K562 (cell line): ENCODE measurements around the gene ZKSCAN5. TPM values are rescaled to one million over a fixed set of nuclear protein-coding genes. Genes with fewer than 3 reads are reported as not detected.
A peak's percentile ranks its signal among the peaks of the same experiment; 100 is the strongest.

ENCODE experiments used
- ETV1 ChIP-seq: fragments of 450-650 bp; conservative IDR thresholded peaks from 2 replicates; pipeline ENCODE4 v1.6.1; 2016; ENCODE audit warnings: missing genetic modification characterization, control low read depth, low read depth, missing compliant biosample characterization
- KDM1A ChIP-seq, 2 experiments: fragments of 450-650 bp; IDR thresholded peaks; 2 replicates each; pipeline ENCODE4 v1.6.1; 2016; ENCODE audit warnings: mild to moderate bottlenecking in 2 of 2
- NRF1 ChIP-seq, 2 experiments: fragments of 450-650 bp; IDR thresholded peaks in 1 of 2; conservative IDR thresholded peaks in 1 of 2; 2 replicates each; pipeline ENCODE4 v1.6.1; 2014; ENCODE audit warnings: mild to moderate bottlenecking in 2 of 2
- POLR3A ChIP-seq: IDR thresholded peaks from 2 replicates; pipeline ENCODE4 v1.6.1; 2011; ENCODE audit warnings: borderline replicate concordance, mild to moderate bottlenecking, moderate library complexity; ENCODE audit not compliant: insufficient read length, insufficient read depth; ENCODE audit errors: extremely low read depth
- POLR3G ChIP-seq: IDR thresholded peaks from 2 replicates; pipeline ENCODE4 v1.6.1; 2011; ENCODE audit not compliant: insufficient read length, insufficient replicate concordance; ENCODE audit errors: extremely low read depth
- RBM25 ChIP-seq: fragments of 200-400 bp; formaldehyde crosslinking; IDR thresholded peaks from 2 replicates; pipeline ENCODE4 v1.6.1; 2018; ENCODE audit warnings: low read length, low read depth, moderate library complexity; ENCODE audit not compliant: severe bottlenecking
- SLC30A9 ChIP-seq: fragments of 250-450 bp; sonication (Bioruptor Pico); IDR thresholded peaks from 2 replicates; pipeline ENCODE4 v1.8.0; 2022; ENCODE audit warnings: mild to moderate bottlenecking, moderate library complexity
- TFAM ChIP-seq: fragments of 250-450 bp; sonication (Bioruptor Pico); conservative IDR thresholded peaks from 2 replicates; pipeline ENCODE4 v1.5.0; 2021; ENCODE audit warnings: mild to moderate bottlenecking, moderate library complexity
- TRIM24 ChIP-seq, 2 experiments: fragments of 450-650 bp; IDR thresholded peaks; 2 replicates each; pipeline ENCODE4 v1.6.1; 2016
- U2AF1 ChIP-seq: fragments of 200-400 bp; formaldehyde crosslinking; optimal IDR thresholded peaks from 2 replicates; pipeline ENCODE3; 2017; ENCODE audit warnings: mild to moderate bottlenecking, low read depth, low read length, moderate library complexity
- ZNF274 ChIP-seq: IDR thresholded peaks from 2 replicates; pipeline ENCODE4 v1.6.1; 2011; ENCODE audit warnings: low read depth, mild to moderate bottlenecking, low read length, moderate library complexity, borderline replicate concordance
- ZNF586 ChIP-seq: fragments of 450-650 bp; formaldehyde crosslinking; conservative IDR thresholded peaks from 2 replicates; pipeline ENCODE4 v1.4.0; 2020; ENCODE audit warnings: mild to moderate bottlenecking, moderate library complexity
- ZNF764 ChIP-seq: fragments of 250-450 bp; sonication (Bioruptor Pico); IDR thresholded peaks from 2 replicates; pipeline ENCODE4 v1.4.0; 2020; ENCODE audit warnings: low read depth, mild to moderate bottlenecking, moderate library complexity
- ZNF830 ChIP-seq: fragments of 250-450 bp; sonication (Bioruptor Pico); IDR thresholded peaks from 2 replicates; pipeline ENCODE4 v1.5.0; 2021; ENCODE audit warnings: mild to moderate bottlenecking
- polyA plus RNA-seq, 8 experiments: library from polyadenylated mRNA; depleted of rRNA in 4 of 8; stranded (reverse) in 5 of 8; unstranded in 3 of 8; fragments of >200 nt; fragmentation: Nextera tagmentation in 2 of 8; fragmentation: Illumina TruSeq in 1 of 8; extraction: Ambion mirVana in 2 of 8; extraction: Trizol in 1 of 8; gene quantifications; 2 replicates each; pipeline versions ENCODE4 v1.2.1 to v1.2.3, GENCODE V29; 2011 to 2014; ENCODE audit warnings: inconsistent platforms in 1 of 8, missing spikeins in 1 of 8
- total RNA-seq, 7 experiments: library from RNA; depleted of rRNA in 6 of 7; stranded (reverse); fragments of >200 nt in 6 of 7; fragmentation: Illumina TruSeq in 2 of 7; extraction: Trizol in 2 of 7; gene quantifications; 2 replicates each; pipeline versions ENCODE4 v1.2.1 to v1.2.3, GENCODE V29; 2011 to 2021; ENCODE audit warnings: low replicate concordance in 1 of 7
- TF ChIP-seq, protein P1 (sequence below): fragments of 250-450 bp; sonication (Bioruptor Pico); IDR thresholded peaks from 2 replicates; pipeline ENCODE4 v1.8.0; 2021; ENCODE audit warnings: moderate library complexity, mild to moderate bottlenecking, inconsistent platforms
- TF ChIP-seq, protein P2 (sequence below): fragments of 250-450 bp; sonication (Bioruptor Pico); IDR thresholded peaks from 2 replicates; pipeline ENCODE4 v1.5.0; 2020; ENCODE audit warnings: mild to moderate bottlenecking, borderline replicate concordance
- TF ChIP-seq, protein P3 (sequence below): fragments of 450-650 bp; formaldehyde crosslinking; IDR thresholded peaks from 2 replicates; pipeline ENCODE4 v1.4.0; 2022; ENCODE audit warnings: mild to moderate bottlenecking, moderate library complexity
- TF ChIP-seq, protein P4 (sequence below): fragments of 250-450 bp; sonication (Bioruptor Pico); IDR thresholded peaks from 2 replicates; pipeline ENCODE4 v1.8.0; 2021; ENCODE audit warnings: moderate library complexity, mild to moderate bottlenecking, inconsistent platforms
- TF ChIP-seq, protein P5 (sequence below): fragments of 250-450 bp; sonication (Bioruptor Pico); IDR thresholded peaks from 2 replicates; pipeline ENCODE4 v1.4.0; 2020; ENCODE audit warnings: mild to moderate bottlenecking, moderate library complexity

The ZKSCAN5 gene
- total and polyA plus RNA-seq, 9 of the 15 experiments (the other 6 are each of a cell fraction or from before 2014, with no cell fraction given), result 4.2 to 19.0 (median 15.0) TPM

DNA sequence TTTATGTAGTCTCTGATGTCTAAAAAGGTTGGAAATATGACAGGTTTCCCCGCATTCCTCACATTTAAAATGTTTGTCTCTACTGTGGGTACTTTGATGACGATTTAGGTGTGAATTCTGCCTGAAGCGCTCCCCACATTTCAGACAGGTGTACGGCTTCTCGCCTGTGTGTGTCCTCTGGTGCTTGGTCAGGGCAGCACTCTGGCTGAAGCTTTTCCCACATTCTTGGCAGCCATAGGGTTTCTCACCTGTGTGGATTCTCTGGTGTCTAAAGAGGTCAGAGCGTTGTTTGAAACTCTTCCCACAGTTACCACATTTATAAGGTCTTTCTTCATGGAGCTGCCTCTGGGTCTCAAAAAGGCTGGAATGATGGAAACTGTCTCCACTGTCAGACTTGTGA, 10.6 kb upstream of the ZKSCAN5 start (continued):
- no peak for TF ChIP-seq POLR3G
- TF ChIP-seq NRF1 (conservative IDR thresholded peaks at IDR 0.05 in 1 of 2, IDR thresholded peaks at IDR 0.05 in 1 of 2), result no peak
- TF ChIP-seq, protein P1, sequence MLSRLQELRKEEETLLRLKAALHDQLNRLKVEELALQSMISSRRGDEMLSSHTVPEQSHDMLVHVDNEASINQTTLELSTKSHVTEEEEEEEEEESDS (CRISPR knock-in tag), result no peak
- TF ChIP-seq ETV1, result no peak
- TF ChIP-seq, protein P2, sequence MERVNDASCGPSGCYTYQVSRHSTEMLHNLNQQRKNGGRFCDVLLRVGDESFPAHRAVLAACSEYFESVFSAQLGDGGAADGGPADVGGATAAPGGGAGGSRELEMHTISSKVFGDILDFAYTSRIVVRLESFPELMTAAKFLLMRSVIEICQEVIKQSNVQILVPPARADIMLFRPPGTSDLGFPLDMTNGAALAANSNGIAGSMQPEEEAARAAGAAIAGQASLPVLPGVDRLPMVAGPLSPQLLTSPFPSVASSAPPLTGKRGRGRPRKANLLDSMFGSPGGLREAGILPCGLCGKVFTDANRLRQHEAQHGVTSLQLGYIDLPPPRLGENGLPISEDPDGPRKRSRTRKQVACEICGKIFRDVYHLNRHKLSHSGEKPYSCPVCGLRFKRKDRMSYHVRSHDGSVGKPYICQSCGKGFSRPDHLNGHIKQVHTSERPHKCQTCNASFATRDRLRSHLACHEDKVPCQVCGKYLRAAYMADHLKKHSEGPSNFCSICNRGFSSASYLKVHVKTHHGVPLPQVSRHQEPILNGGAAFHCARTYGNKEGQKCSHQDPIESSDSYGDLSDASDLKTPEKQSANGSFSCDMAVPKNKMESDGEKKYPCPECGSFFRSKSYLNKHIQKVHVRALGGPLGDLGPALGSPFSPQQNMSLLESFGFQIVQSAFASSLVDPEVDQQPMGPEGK (CRISPR knock-in tag), result no peak
- TF ChIP-seq ZNF764 (CRISPR knock-in tag), result no peak
- TF ChIP-seq, protein P3, sequence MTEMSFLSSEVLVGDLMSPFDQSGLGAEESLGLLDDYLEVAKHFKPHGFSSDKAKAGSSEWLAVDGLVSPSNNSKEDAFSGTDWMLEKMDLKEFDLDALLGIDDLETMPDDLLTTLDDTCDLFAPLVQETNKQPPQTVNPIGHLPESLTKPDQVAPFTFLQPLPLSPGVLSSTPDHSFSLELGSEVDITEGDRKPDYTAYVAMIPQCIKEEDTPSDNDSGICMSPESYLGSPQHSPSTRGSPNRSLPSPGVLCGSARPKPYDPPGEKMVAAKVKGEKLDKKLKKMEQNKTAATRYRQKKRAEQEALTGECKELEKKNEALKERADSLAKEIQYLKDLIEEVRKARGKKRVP, result no peak
- TF ChIP-seq, protein P4, sequence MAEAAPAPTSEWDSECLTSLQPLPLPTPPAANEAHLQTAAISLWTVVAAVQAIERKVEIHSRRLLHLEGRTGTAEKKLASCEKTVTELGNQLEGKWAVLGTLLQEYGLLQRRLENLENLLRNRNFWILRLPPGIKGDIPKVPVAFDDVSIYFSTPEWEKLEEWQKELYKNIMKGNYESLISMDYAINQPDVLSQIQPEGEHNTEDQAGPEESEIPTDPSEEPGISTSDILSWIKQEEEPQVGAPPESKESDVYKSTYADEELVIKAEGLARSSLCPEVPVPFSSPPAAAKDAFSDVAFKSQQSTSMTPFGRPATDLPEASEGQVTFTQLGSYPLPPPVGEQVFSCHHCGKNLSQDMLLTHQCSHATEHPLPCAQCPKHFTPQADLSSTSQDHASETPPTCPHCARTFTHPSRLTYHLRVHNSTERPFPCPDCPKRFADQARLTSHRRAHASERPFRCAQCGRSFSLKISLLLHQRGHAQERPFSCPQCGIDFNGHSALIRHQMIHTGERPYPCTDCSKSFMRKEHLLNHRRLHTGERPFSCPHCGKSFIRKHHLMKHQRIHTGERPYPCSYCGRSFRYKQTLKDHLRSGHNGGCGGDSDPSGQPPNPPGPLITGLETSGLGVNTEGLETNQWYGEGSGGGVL (CRISPR knock-in tag), result no peak
- TF ChIP-seq ZNF586 (CRISPR knock-in tag), result no peak
- TF ChIP-seq TRIM24 (IDR thresholded peaks at IDR 0.05), result peak in 1 of 2 experiments; percentile 34; a peak in 1 of 4 replicates
- no peak for TF ChIP-seq SLC30A9 (CRISPR knock-in tag)
- TF ChIP-seq TFAM, result no peak
- TF ChIP-seq KDM1A (IDR thresholded peaks at IDR 0.05), result no peak
- no peak for TF ChIP-seq U2AF1
- TF ChIP-seq ZNF274, result no peak
- no peak for TF ChIP-seq ZNF830 (CRISPR knock-in tag)
- no peak for TF ChIP-seq POLR3A
- TF ChIP-seq, protein P5, sequence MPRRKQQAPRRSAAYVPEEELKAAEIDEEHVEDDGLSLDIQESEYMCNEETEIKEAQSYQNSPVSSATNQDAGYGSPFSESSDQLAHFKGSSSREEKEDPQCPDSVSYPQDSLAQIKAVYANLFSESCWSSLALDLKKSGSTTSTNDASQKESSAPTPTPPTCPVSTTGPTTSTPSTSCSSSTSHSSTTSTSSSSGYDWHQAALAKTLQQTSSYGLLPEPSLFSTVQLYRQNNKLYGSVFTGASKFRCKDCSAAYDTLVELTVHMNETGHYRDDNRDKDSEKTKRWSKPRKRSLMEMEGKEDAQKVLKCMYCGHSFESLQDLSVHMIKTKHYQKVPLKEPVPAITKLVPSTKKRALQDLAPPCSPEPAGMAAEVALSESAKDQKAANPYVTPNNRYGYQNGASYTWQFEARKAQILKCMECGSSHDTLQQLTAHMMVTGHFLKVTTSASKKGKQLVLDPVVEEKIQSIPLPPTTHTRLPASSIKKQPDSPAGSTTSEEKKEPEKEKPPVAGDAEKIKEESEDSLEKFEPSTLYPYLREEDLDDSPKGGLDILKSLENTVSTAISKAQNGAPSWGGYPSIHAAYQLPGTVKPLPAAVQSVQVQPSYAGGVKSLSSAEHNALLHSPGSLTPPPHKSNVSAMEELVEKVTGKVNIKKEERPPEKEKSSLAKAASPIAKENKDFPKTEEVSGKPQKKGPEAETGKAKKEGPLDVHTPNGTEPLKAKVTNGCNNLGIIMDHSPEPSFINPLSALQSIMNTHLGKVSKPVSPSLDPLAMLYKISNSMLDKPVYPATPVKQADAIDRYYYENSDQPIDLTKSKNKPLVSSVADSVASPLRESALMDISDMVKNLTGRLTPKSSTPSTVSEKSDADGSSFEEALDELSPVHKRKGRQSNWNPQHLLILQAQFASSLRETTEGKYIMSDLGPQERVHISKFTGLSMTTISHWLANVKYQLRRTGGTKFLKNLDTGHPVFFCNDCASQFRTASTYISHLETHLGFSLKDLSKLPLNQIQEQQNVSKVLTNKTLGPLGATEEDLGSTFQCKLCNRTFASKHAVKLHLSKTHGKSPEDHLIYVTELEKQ (CRISPR knock-in tag), result no peak
- peak; percentile 64 for TF ChIP-seq RBM25
